HG02588 (cell line): ENCODE results near the gene TIMP4.

ENCODE experiments used
- ATAC-seq: cut with Tn5 transposase; IDR thresholded peaks from one replicate; pipeline ENCODE4 v1.9.1; 2021; ENCODE audit warnings: mild to moderate bottlenecking, moderate library complexity; ENCODE audit not compliant: unreplicated experiment

TIMP4 gene

GRCh38 chr3:12186046-12186445 is 27.3 kb upstream of the TIMP4 start:
- ATAC-seq = no peak

- ATAC-seq = no peak
Measured at GRCh38 chr3:12185172-12185710, 26.5 kb upstream of the TIMP4 start.

GRCh38 chr3:12184541-12184940 is 25.8 kb upstream of the TIMP4 start:
- no peak for ATAC-seq

- ATAC-seq = no peak
Measured at GRCh38 chr3:12182687-12183441, 24.2 kb upstream of the TIMP4 start.

- no peak for ATAC-seq
Measured at GRCh38 chr3:12181806-12182205, 23.1 kb upstream of the TIMP4 start.

GRCh38 chr3:12181301-12181700 is 22.6 kb upstream of the TIMP4 start:
- ATAC-seq = no peak

GRCh38 chr3:12180631-12181030 is 21.9 kb upstream of the TIMP4 start:
- ATAC-seq = no peak

- ATAC-seq = no peak
Measured at GRCh38 chr3:12180218-12180617, 21.5 kb upstream of the TIMP4 start.

- no peak for ATAC-seq
Measured at GRCh38 chr3:12179441-12179840, 20.7 kb upstream of the TIMP4 start.

- ATAC-seq = no peak
Measured at GRCh38 chr3:12178091-12178820, 19.5 kb upstream of the TIMP4 start.

GRCh38 chr3:12177126-12177525 is 18.4 kb upstream of the TIMP4 start:
- ATAC-seq = no peak

- ATAC-seq = peak; percentile 59
Measured at GRCh38 chr3:12175844-12176453, 17.2 kb upstream of the TIMP4 start.

GRCh38 chr3:12175137-12175593 is 16.5 kb upstream of the TIMP4 start:
- no peak for ATAC-seq

- ATAC-seq = no peak
Measured at GRCh38 chr3:12170207-12170606, 11.5 kb upstream of the TIMP4 start.

- no peak for ATAC-seq
Measured at GRCh38 chr3:12165909-12166308, 7.2 kb upstream of the TIMP4 start.

GRCh38 chr3:12159227-12159601 is 502 bp upstream of the TIMP4 start:
- no peak for ATAC-seq

GRCh38 chr3:12157026-12157425 is 1.7 kb downstream of the TIMP4 start:
- no peak for ATAC-seq

GRCh38 chr3:12155828-12156227 is 2.9 kb downstream of the TIMP4 start:
- no peak for ATAC-seq

- no peak for ATAC-seq
Measured at GRCh38 chr3:12155264-12155663, 3.4 kb downstream of the TIMP4 start.

GRCh38 chr3:12154151-12154550 is 4.6 kb downstream of the TIMP4 start:
- no peak for ATAC-seq

GRCh38 chr3:12150112-12150511 is 8.6 kb downstream of the TIMP4 start:
- ATAC-seq = no peak

- ATAC-seq = no peak
Measured at GRCh38 chr3:12149029-12149428, 9.7 kb downstream of the TIMP4 start.
